Activated CD4-positive, alpha-beta T cell treated with anti-CD3 and anti-CD28 coated beads, Interleukin-10, Interleukin-2, amounts not matched to agents 100 ng/mL and 50 ng/mL, durations not matched to agents 16 hours and 8 hours (primary cell): ENCODE measurements around the gene CLC.
A peak's percentile ranks its signal among the peaks of the same experiment; 100 is the strongest.
"Not testable (repeated sequence)": the region's sequence is repeated elsewhere in the genome, so short reads cannot be mapped to it uniquely, and the experiment has no call there.

ENCODE experiments used
- DNase-seq: peaks from one replicate; pipeline ENCODE4 v3.0.0-alpha.2; 2020

Gene CLC

GRCh38 chr19:39737891-39738290 is at the start of gene CLC:
Gene CLC (minus strand): TSS chr19:39738029. CDS start chr19:39737952, 77 bp downstream.
- no peak for DNase-seq

DNA sequence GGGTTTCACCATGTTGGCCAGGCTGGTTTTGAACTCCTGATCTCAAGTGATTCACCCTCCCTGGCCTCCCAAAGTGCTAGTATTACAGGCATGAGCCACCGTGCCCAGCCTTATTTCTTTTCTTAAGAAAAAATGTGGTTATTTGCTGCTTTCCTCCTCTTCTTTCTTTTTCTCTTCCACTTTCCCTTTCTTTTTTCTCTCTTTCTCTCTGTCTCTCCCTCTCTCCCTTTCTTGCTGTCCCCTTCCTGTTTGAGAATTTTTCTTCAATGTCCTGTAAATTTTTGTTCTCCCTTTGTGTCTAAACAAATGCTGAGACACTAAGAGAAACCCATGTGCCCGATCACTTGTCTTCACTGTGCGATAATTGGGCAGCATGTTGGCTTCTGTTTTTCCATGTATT is 43.1 kb upstream of the CLC start:
- no peak for DNase-seq

GRCh38 chr19:39778763-39779162 is 40.9 kb upstream of the CLC start, which contains the start of gene LEUTX:
Gene LEUTX (plus strand): TSS chr19:39778854. CDS start chr19:39778921, 67 bp downstream.
- peak; percentile 91 for DNase-seq

DNA sequence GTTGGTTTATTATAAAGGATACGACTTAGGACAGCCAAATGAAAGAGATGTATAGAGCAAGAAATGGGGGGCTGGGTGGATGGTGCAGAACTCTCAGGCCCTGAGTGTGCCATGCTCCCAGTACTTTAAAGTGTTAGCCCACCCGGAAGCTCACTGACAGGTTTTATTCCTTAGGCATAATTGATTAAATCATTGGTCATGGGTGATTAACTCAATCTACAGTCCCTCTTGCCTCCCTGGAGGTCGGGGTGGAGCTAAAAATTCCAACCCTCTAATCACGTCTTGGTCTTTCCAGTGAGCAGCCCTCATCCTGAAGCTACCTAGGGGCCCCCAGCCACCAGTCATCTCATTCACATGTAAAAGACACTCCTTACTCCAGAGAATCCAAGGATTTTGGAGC is 31.0 kb upstream of the CLC start:
- no peak for DNase-seq

DNA sequence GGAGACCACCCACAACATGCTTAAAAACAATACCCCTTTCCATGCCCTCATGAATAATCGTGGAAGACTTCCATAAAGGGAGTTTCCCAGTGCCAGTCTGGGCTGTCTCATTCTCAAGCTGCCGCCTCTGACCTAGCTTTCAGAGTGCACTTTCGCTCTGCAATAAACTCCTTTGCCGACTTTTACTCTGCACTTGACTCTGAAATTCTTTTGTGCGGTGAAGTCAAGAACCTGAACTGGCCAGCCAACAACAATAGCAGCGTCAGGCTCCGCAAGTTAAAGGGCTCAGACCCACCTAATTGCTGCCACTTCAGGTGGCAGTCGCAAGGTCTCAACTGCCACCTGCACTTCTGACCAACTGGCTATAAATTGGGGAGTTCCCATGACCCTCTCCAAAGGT is 30.5 kb upstream of the CLC start:
- DNase-seq, result no peak

- DNase-seq, result peak; percentile 36
These were observed 27.6 kb upstream of the CLC start for GRCh38 chr19:39765091-39766076.

- not testable (repeated sequence) for DNase-seq
These were observed 24.0 kb upstream of the CLC start for GRCh38 chr19:39761851-39762250.

DNA sequence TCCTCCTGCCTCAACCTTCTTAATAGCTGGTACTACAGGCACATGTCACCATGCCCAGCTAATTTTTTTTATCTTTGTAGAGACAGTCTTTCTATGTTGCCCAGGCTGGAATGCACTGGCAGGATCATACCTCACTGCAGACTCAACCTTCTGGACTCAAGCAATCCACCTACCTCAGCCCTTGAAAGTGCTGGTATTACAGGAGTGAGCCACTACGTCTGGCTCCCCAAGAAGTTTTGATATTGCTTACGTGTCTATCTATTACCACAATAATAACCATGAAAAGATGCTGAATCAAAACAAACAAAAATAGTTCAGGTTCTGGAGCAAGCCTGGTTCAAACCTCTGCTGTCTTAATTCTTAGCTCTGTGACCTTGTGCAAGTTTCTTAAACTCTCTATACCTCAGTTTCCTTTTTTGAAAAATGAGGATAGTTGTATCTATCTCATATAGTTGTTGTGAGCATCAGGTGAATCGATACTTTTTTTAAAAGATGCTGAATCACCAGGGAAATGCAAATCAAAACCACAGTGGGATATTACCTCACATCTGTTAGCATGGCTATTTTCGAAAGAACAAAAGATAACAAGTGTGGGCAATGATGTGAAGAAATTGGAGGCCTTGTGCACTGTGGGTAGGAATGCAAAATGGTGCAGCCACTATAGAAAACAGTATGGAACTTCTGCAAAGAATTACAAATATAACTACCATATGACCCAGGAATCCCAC is 21.8 kb upstream of the CLC start:
- DNase-seq, result peak; percentile 26

GRCh38 chr19:39754971-39755370 is 17.1 kb upstream of the CLC start:
- no peak for DNase-seq

DNA sequence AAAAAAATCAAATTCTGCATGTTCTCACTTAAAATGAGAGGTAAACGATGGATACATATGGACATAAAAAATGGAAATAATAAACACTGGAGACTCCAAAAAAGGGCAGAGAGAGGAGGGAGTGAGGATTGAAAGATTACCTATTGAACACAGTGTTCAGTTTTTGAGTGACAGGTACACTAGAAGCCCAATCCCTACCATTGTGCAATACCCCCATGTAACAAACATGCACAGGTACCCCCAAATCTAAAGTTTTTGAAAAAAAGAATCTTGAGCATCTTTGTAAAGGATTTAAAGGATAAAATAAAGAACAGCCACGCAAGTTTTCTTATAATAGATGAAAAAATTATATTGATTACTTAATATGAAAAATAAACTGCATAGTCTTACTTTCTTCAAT is 16.7 kb upstream of the CLC start:
- DNase-seq, result no peak

DNA sequence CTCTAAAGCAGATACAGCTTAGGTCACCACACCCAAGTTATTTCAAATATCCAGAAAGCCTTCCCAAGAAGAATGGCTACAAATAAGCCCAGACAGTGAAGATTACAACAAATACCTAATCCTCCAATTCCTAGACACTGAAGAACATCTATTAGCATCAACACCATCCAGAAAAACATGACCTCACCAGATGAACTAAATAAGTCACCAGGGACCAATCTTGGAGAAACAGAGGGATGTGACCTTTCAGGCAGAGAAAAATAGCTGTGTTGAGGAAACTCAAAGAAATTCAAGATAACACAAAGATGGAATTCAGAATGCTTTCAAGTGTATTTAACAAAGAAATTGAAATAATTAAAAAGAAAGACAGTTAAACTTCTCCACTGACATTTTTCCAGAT is 15.0 kb upstream of the CLC start:
- no peak for DNase-seq

DNA sequence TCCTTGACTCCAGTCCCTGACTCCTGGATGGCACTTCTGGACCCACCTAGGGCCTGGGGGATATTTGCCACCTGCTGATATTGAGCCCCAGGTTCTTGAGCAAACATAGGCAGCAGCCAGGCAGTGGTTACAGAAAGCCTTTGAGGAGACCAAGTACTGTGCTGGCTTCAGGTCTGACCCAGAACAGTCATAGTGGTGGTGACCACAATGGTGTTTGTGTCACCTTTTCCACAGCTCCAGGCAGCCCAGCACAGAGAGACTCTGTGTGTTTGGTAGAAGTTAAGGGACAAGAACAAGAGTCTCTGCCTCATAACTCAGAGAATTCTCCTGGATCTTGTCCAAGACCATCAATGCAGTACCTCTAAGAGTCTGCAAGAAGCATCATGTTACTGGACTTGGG is 14.6 kb upstream of the CLC start:
- peak; percentile 32 for DNase-seq

GRCh38 chr19:39749981-39750380 is 12.2 kb upstream of the CLC start:
- DNase-seq, result no peak

DNA sequence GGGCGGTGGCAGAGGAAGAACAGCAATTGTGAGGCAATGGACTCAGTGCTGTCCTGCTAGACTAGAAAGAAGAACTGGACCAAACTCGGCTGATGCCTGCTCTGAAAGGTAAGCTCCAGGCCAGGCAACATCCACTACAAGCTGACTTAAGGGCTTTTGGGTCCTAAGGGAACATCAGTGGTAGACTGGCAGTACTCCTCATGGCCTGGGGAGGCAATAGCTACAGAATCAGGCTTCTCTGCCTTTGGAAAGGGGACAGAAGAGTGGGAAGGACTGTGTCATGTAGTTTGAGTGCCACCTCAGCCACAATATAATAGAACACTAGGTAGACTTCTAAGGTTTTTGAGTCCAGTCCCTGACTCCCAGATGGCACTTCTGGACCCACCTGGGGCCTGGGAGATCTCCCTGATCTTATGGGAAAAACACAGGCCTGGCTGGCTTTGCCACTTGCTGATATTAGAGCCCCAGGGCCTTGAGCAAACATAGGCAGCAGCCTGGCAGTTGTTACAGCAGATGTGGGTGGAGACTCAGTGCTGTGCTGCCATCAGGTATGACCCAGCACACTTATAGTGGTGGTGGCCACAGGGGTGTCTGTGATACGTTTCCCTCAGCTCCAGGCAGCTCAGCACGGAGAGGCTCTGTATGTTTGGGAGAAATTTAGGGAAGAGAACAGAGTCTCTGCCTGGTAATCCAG is 9.2 kb upstream of the CLC start:
- no peak for DNase-seq

- DNase-seq, result no peak
These were observed 7.8 kb upstream of the CLC start for GRCh38 chr19:39745643-39746042.

- DNase-seq, result no peak
These were observed 2.6 kb upstream of the CLC start for GRCh38 chr19:39740395-39740794.

GRCh38 chr19:39738814-39739213 is 985 bp upstream of the CLC start:
- DNase-seq, result no peak

DNA sequence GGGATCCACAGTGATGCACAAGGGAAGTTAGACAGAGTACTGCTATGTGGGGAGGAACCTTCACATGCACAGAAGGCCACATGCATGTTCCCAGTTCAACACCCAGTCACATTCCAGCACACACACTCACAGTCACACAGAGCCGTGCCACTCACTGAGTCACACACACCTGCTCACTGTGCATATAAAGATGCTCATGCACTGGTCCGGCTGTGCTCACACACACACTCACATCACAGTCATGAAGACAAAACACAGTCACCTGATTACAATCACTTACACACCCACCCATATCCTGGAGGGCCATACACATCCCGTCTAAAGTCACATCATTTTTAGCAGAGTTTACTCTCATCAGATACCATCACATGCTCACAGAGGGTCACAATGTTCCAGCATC is 478 bp downstream of the CLC start:
- no peak for DNase-seq

- DNase-seq, result no peak
These were observed 1.7 kb downstream of the CLC start for GRCh38 chr19:39736088-39736487.

GRCh38 chr19:39735688-39736087 is 2.1 kb downstream of the CLC start:
- DNase-seq, result peak; percentile 15

DNA sequence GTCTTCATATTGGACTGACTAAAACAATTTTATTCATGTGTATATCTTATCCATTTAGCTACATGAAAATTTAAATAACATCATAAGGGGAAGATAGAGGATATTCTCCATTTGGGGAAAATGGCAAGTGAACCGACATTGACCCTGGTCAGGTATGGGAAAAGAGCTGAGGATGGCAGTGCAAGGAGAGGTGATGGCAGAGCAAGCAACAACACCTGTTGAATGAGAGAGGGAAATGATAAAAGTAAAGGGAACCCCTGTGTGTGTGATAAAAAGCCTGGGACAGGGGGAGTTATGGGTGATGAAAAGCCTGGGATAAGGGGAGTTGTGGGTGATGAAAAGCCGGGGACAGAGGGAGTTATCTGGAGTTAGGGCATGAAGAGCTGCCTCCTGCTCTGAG is 4.0 kb downstream of the CLC start:
- no peak for DNase-seq

- no peak for DNase-seq
These were observed 6.1 kb downstream of the CLC start for GRCh38 chr19:39731685-39732084.

DNA sequence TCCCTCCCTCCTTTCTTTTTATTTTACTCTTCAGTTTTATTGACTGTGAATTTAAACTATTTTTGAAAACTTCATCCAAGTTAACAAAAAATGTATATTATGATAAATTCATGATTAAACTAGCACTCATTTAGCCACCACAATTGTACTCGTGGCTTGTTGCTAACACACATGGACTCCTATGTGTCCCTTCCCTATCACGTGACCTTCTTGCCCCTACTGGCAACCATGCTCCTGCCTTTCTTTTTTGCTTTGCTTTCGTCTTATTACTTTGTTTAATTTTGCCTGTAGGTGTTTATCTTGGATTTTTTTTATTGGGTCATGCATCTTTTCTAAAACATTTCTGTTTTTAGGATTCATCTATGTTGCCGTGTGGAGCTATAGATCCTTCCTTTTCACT is 8.2 kb downstream of the CLC start:
- DNase-seq, result no peak
